ENCODE results near the gene FNDC8. TPM values are rescaled to one million over a fixed set of nuclear protein-coding genes. Genes with fewer than 3 reads are reported as not detected.

The FNDC8 gene
- total RNA-seq = not detected in 2 replicates
- total RNA-seq (2013) = not detected
- not detected in 2 replicates for polyA plus RNA-seq
- not detected in 2 replicates for polyA minus RNA-seq

DNA sequence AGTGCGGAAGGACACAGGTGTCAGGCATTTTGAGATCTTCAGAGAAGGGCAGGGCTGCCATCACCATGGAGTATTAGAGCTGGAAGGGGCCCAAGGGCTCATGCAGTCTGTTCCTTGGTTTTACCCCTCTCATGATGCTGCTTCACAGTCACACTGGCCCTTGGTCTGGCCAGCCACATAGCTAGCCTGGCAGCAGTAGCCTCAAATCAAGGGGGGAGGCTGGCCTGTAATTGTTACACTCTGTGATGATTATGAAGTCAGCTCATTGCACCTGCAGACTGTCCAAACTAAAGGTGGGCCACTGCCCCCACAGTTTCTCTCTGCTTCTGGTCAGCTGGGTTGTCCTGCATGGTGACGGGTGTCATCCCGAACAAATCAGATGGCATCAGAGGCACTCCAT is at the start of gene FNDC8:
Gene FNDC8 (plus strand): TSS at position 301 of the 400 bp plus-strand sequence. CDS start 79 bp downstream, at position 380.
- Histone ChIP-seq H2AFZ (ENCODE audit: insufficient read depth, low read depth, low read length, poor library complexity, severe bottlenecking) (no peak within 1 kb of the TSS), H3K9ac (ENCODE audit: low read length) (no peak within 1 kb of the TSS), H3K79me2 (ENCODE audit: control insufficient read depth, insufficient read depth, low read length) (peaks cover 25% of the 10 kb centered on the region), H3K36me3 (replicated peaks in 1 of 2; ENCODE audit: control extremely low read depth in 1 of 2, control insufficient read depth in 1 of 2, extremely low read depth in 1 of 2, insufficient read depth in 2 of 2, low read length in 1 of 2) (no peaks in the 10 kb centered on the region), H3K4me2 (replicated peaks; ENCODE audit: low read depth, low read length, poor library complexity, severe bottlenecking) (no peak within 1 kb of the TSS), H4K20me1 (ENCODE audit: control insufficient read depth, insufficient read depth, low read length, poor library complexity, severe bottlenecking) (no peaks in the 10 kb centered on the region), H3K27ac (ENCODE audit: low read length in 2 of 2) (no peak within 1 kb of the TSS), H3K4me3 (ENCODE audit: control extremely low read depth in 1 of 5, extremely low read depth in 1 of 5, insufficient read depth in 1 of 5, low read depth in 2 of 5, low read length in 4 of 5) (no peak within 1 kb of the TSS), H3K9me3 (ENCODE audit: control extremely low read depth in 1 of 3, control insufficient read depth in 2 of 3, insufficient read depth in 1 of 3, low read length in 2 of 3) (peaks cover 0 to 2% (median 0%) of the 10 kb centered on the region in 3 donors), H3K4me1 (ENCODE audit: control insufficient read depth in 2 of 2, insufficient read depth in 2 of 2, low read length in 2 of 2) (peaks cover 16 to 18% of the 10 kb centered on the region in 2 donors), H3K27me3 (replicated peaks in 1 of 4; ENCODE audit: control extremely low read depth in 1 of 4, control insufficient read depth in 3 of 4, insufficient read depth in 4 of 4, low read length in 3 of 4) (no peaks in the 10 kb centered on the region)
- DNase-seq = no peak
- intact Hi-C loops (cut with micrococcal nuclease) = no loop called here
- Mint-ChIP-seq H3K27ac (peak within 1 kb of the TSS; percentile 43), H3K27me3 (no peaks in the 10 kb centered on the region), H3K4me3 (peak within 1 kb of the TSS; percentile 26), H3K9me3 (ENCODE audit: insufficient read depth) (no peaks in the 10 kb centered on the region), H3K4me1 (peaks cover 24% of the 10 kb centered on the region)
- ATAC-seq (ENCODE audit: low read depth) = no peak
- ChIA-PET POLR2A (no interaction called here), CTCF (interaction anchor here (0.6 to 5.9 kb wide), 5 partner anchors 12 to 700 kb away, joined by 3 to 54 read pairs (median 22); no protein-coding TSS in a partner anchor)
- TF ChIP-seq EZH2 (IDR thresholded peaks at IDR 0.05; ENCODE audit: borderline replicate concordance, insufficient read depth, low read depth, low read length, poor library complexity, severe bottlenecking) = no peak
- TF ChIP-seq, protein P1, sequence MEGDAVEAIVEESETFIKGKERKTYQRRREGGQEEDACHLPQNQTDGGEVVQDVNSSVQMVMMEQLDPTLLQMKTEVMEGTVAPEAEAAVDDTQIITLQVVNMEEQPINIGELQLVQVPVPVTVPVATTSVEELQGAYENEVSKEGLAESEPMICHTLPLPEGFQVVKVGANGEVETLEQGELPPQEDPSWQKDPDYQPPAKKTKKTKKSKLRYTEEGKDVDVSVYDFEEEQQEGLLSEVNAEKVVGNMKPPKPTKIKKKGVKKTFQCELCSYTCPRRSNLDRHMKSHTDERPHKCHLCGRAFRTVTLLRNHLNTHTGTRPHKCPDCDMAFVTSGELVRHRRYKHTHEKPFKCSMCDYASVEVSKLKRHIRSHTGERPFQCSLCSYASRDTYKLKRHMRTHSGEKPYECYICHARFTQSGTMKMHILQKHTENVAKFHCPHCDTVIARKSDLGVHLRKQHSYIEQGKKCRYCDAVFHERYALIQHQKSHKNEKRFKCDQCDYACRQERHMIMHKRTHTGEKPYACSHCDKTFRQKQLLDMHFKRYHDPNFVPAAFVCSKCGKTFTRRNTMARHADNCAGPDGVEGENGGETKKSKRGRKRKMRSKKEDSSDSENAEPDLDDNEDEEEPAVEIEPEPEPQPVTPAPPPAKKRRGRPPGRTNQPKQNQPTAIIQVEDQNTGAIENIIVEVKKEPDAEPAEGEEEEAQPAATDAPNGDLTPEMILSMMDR (IDR thresholded peaks at IDR 0.05) = no peak
- 100% methylated on average over 2 of the region's 3 CpGs for WGBS (ENCODE audit: insufficient coverage)

- ChIA-PET CTCF (interaction anchor here (0.6 to 1.8 kb wide), 2 partner anchors 10 to 17 kb away, joined by 4 read pairs; no protein-coding TSS in a partner anchor), POLR2A (interaction anchor here (0.7 kb wide), 1 partner anchor 9 kb away, joined by 3 read pairs; no protein-coding TSS in a partner anchor)
- H3K4me3 ChIP-seq (ENCODE audit: control extremely low read depth in 1 of 5, extremely low read depth in 1 of 5, insufficient read depth in 1 of 5, low read depth in 2 of 5, low read length in 4 of 5) = no peak overlapping the region
- H3K4me1 Mint-ChIP-seq = peaks cover 40% of the 10 kb centered on the region
- no peak overlapping the region for H3K27ac ChIP-seq (ENCODE audit: low read length in 2 of 2)
- TF ChIP-seq EZH2 (IDR thresholded peaks at IDR 0.05; ENCODE audit: borderline replicate concordance, insufficient read depth, low read depth, low read length, poor library complexity, severe bottlenecking) = no peak
- TF ChIP-seq, protein P1 (IDR thresholded peaks at IDR 0.05) = no peak
- no peak overlapping the region for H3K27ac Mint-ChIP-seq
- H3K36me3 ChIP-seq (replicated peaks in 1 of 2; ENCODE audit: control extremely low read depth in 1 of 2, control insufficient read depth in 1 of 2, extremely low read depth in 1 of 2, insufficient read depth in 2 of 2, low read length in 1 of 2) = no peaks in the 10 kb centered on the region
- H4K20me1 ChIP-seq (ENCODE audit: control insufficient read depth, insufficient read depth, low read length, poor library complexity, severe bottlenecking) = peaks cover 8% of the 10 kb centered on the region
- H3K9me3 Mint-ChIP-seq (ENCODE audit: insufficient read depth) = no peaks in the 10 kb centered on the region
- H3K79me2 ChIP-seq (ENCODE audit: control insufficient read depth, insufficient read depth, low read length) = peaks cover 56% of the 10 kb centered on the region
- WGBS (ENCODE audit: insufficient coverage) = 71% methylated on average over 1 of the region's 3 CpGs
- no peaks in the 10 kb centered on the region for H3K9me3 ChIP-seq (ENCODE audit: control extremely low read depth in 1 of 3, control insufficient read depth in 2 of 3, insufficient read depth in 1 of 3, low read length in 2 of 3)
- no peak overlapping the region for H2AFZ ChIP-seq (ENCODE audit: insufficient read depth, low read depth, low read length, poor library complexity, severe bottlenecking)
- intact Hi-C loops (cut with micrococcal nuclease) = no loop called here
- ATAC-seq (ENCODE audit: low read depth) = no peak
- no peaks in the 10 kb centered on the region for H3K27me3 Mint-ChIP-seq
- H3K9ac ChIP-seq (ENCODE audit: low read length) = no peak overlapping the region
- no peaks in the 10 kb centered on the region for H3K27me3 ChIP-seq (replicated peaks in 1 of 4; ENCODE audit: control extremely low read depth in 1 of 4, control insufficient read depth in 3 of 4, insufficient read depth in 4 of 4, low read length in 3 of 4)
- H3K4me1 ChIP-seq (ENCODE audit: control insufficient read depth in 2 of 2, insufficient read depth in 2 of 2, low read length in 2 of 2) = peaks cover 7 to 9% of the 10 kb centered on the region in 2 donors
- DNase-seq = no peak
- H3K4me3 Mint-ChIP-seq = no peak overlapping the region
- H3K4me2 ChIP-seq (replicated peaks; ENCODE audit: low read depth, low read length, poor library complexity, severe bottlenecking) = no peak overlapping the region
Measured at GRCh38 chr17:35073183-35073790, 48.1 kb upstream of the FNDC8 start.
